ENCODE results near the gene AFAP1.

DNA sequence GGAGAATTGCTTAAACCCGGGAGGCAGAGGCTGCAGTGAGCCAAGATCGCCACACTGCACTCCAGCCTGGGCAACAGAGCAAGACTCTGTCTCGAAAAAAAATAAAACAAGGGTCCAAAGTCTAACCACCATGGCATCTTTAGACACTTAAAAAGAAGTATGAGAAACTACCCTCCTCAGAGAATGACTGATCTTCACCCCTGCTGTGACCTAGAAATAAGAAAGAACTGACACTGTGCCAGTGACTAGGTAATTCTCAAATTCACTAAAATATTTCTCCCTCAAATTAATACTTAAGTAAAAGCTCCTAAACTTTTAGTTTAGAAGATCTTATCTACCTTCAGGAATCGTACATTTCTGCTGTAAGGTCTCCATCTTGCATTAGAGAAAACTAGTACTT, 80.3 kb downstream of the AFAP1 start:
- TF ChIP-seq EZH2 (IDR thresholded peaks at IDR 0.05) (no peak), EZH2phosphoT487 (IDR thresholded peaks at IDR 0.05) (no peak)
- TF ChIP-seq, protein P1, sequence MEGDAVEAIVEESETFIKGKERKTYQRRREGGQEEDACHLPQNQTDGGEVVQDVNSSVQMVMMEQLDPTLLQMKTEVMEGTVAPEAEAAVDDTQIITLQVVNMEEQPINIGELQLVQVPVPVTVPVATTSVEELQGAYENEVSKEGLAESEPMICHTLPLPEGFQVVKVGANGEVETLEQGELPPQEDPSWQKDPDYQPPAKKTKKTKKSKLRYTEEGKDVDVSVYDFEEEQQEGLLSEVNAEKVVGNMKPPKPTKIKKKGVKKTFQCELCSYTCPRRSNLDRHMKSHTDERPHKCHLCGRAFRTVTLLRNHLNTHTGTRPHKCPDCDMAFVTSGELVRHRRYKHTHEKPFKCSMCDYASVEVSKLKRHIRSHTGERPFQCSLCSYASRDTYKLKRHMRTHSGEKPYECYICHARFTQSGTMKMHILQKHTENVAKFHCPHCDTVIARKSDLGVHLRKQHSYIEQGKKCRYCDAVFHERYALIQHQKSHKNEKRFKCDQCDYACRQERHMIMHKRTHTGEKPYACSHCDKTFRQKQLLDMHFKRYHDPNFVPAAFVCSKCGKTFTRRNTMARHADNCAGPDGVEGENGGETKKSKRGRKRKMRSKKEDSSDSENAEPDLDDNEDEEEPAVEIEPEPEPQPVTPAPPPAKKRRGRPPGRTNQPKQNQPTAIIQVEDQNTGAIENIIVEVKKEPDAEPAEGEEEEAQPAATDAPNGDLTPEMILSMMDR (IDR thresholded peaks at IDR 0.05), result no peak

Data from neural progenitor cell (in vitro differentiated cells).